ENCODE measurements around the gene RAD51C.

GRCh38 chr17:58730937-58731336 is 38.5 kb downstream of the RAD51C start:
- TF ChIP-seq CTCF (conservative IDR thresholded peaks at IDR 0.05 in 1 of 2, IDR thresholded peaks at IDR 0.05 in 1 of 2; ENCODE audit: low read depth in 1 of 2, low read length in 2 of 2) (no peak), EZH2 (IDR thresholded peaks at IDR 0.05; ENCODE audit: low read length, missing control alignments) (no peak)
